ENCODE results near the gene FAM131B. TPM values are rescaled to one million over a fixed set of nuclear protein-coding genes. Genes with fewer than 3 reads are reported as not detected.
"Not testable (repeated sequence)": the region's sequence is repeated elsewhere in the genome, so short reads cannot be mapped to it uniquely, and the experiment has no call there.

Gene FAM131B
- total RNA-seq, 1 donor from 2014 or later, result 1.1 TPM

- DNase-seq (ENCODE audit: low read depth), result no peak
Measured at GRCh38 chr7:143395187-143396149, 33.0 kb upstream of the FAM131B start.

GRCh38 chr7:143394777-143395176, 32.3 kb upstream of the FAM131B start:
- no peak for DNase-seq (ENCODE audit: low read depth)

- no peak for DNase-seq (ENCODE audit: low read depth)
Measured at GRCh38 chr7:143394068-143394467, 31.6 kb upstream of the FAM131B start.

GRCh38 chr7:143393267-143394041, 30.9 kb upstream of the FAM131B start:
- no peak for DNase-seq (ENCODE audit: low read depth)

GRCh38 chr7:143392875-143393266, 30.4 kb upstream of the FAM131B start:
- no peak for DNase-seq (ENCODE audit: low read depth)

- DNase-seq (ENCODE audit: low read depth), result not testable (repeated sequence)
Measured at GRCh38 chr7:143392427-143392826, 29.9 kb upstream of the FAM131B start.

GRCh38 chr7:143391462-143392404, 29.2 kb upstream of the FAM131B start:
- peak; percentile 69 for DNase-seq (ENCODE audit: low read depth)

- DNase-seq (ENCODE audit: low read depth), result no peak
Measured at GRCh38 chr7:143390773-143391317, 28.3 kb upstream of the FAM131B start.

GRCh38 chr7:143390104-143390772, 27.7 kb upstream of the FAM131B start:
- no peak for DNase-seq (ENCODE audit: low read depth)

GRCh38 chr7:143389316-143390103, 27.0 kb upstream of the FAM131B start:
- no peak for DNase-seq (ENCODE audit: low read depth)

GRCh38 chr7:143388491-143389101, 26.1 kb upstream of the FAM131B start:
- DNase-seq (ENCODE audit: low read depth), result no peak

GRCh38 chr7:143388051-143388450, 25.5 kb upstream of the FAM131B start:
- no peak for DNase-seq (ENCODE audit: low read depth)

- no peak for DNase-seq (ENCODE audit: low read depth)
Measured at GRCh38 chr7:143387156-143387975, 24.9 kb upstream of the FAM131B start.

- DNase-seq (ENCODE audit: low read depth), result no peak
Measured at GRCh38 chr7:143385891-143386781, 23.6 kb upstream of the FAM131B start.

- peak; percentile 71 for DNase-seq (ENCODE audit: low read depth)
Measured at GRCh38 chr7:143384661-143385631, 22.4 kb upstream of the FAM131B start.

GRCh38 chr7:143384148-143384547, 21.6 kb upstream of the FAM131B start:
- peak; percentile 59 for DNase-seq (ENCODE audit: low read depth)

All from myocyte (in vitro differentiated cells).